Rectal smooth muscle tissue (tissue), 1 donor: ENCODE measurements around the gene LDLRAD4.
"Not testable (repeated sequence)": the region's sequence is repeated elsewhere in the genome, so short reads cannot be mapped to it uniquely, and the experiment has no call there.

ENCODE experiments used
- H3K27ac ChIP-seq: one replicate; pipeline ENCODE4 v1.7.0; 2013; ENCODE audit warnings: low read depth, low read length, inconsistent platforms
- H3K27me3 ChIP-seq: one replicate; pipeline ENCODE4 v1.7.0; 2013; ENCODE audit warnings: low read length; ENCODE audit not compliant: control insufficient read depth, insufficient read depth
- H3K36me3 ChIP-seq: one replicate; pipeline ENCODE4 v1.7.0; 2013; ENCODE audit warnings: low read length; ENCODE audit not compliant: control insufficient read depth, insufficient read depth
- H3K4me1 ChIP-seq: one replicate; pipeline ENCODE4 v1.7.0; 2013; ENCODE audit warnings: low read length; ENCODE audit not compliant: control insufficient read depth, insufficient read depth
- H3K4me3 ChIP-seq: one replicate; pipeline ENCODE4 v1.7.0; 2013; ENCODE audit warnings: low read length
- H3K9ac ChIP-seq: one replicate; pipeline ENCODE4 v1.7.0; 2013; ENCODE audit warnings: low read length

The LDLRAD4 gene

GRCh38 chr18:13338318-13338717, 119.8 kb downstream of the LDLRAD4 start:
- H3K4me3 ChIP-seq, result no peak overlapping the region
- no peaks in the 10 kb centered on the region for H3K36me3 ChIP-seq
- no peaks in the 10 kb centered on the region for H3K27me3 ChIP-seq
- H3K9ac ChIP-seq, result no peak overlapping the region
- H3K27ac ChIP-seq, result no peak overlapping the region
- H3K4me1 ChIP-seq, result no peaks in the 10 kb centered on the region

DNA sequence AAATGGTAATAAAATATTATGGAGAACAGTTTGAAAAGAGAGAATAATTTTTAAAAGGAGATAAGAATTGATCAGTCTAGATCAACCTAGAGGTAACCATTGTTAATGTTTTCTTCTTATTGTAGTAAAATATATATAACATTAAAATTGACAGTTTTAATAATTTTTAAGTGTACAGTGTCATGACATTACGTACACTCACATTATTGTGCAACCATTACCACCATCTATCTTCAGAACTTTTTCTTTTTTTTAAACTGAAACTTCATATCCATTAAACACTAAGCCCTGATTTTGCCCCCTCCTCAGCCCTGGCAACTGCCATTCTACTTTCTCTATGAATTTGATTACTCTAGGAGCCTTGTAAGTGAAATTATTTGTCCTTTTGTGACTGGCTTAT, 121.1 kb downstream of the LDLRAD4 start:
- no peak overlapping the region for H3K9ac ChIP-seq
- no peak overlapping the region for H3K4me3 ChIP-seq
- H3K27ac ChIP-seq, result no peak overlapping the region
- no peaks in the 10 kb centered on the region for H3K4me1 ChIP-seq
- no peaks in the 10 kb centered on the region for H3K36me3 ChIP-seq
- no peaks in the 10 kb centered on the region for H3K27me3 ChIP-seq

GRCh38 chr18:13346449-13346848, 127.9 kb downstream of the LDLRAD4 start:
- H3K4me1 ChIP-seq, H3K27me3 ChIP-seq, H3K27ac ChIP-seq, H3K4me3 ChIP-seq, H3K36me3 ChIP-seq, H3K9ac ChIP-seq: not testable (repeated sequence)

DNA sequence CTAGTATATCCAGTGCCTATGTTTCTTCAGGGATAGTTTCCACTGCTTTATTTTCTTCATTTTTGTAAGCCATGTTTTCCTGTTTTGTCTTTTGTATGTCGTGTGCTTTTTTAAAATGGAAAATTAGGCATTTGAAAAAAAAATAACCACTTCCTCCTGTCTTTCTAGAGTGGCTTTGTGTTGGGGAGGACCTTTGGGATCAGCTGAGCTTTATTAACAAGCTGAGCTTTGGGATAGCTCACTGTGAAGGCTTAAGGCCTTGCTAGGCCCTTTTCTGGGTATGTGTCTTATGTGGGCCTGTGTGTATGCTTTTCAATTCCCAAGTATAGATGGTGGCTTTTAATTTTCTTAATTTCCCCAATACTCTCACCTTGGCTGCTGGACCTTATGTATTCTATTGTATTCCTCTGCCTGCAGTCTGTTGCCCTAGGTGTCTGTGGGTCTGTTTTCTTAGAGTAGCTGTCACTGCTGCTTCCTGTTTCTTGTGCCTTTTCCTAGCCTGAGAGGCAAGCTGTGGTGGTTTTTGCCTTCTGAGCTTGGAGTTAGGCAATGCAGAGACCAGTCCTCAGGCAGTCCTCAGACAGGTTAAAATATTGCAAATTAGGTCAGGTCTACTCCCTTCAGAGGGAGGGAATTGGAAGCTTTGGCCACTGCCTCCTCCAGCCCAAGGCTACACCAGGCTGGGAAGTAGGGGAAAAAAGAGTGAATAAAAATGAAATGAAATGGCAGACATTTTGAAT, 134.7 kb downstream of the LDLRAD4 start:
- H3K4me1 ChIP-seq, result no peaks in the 10 kb centered on the region
- no peaks in the 10 kb centered on the region for H3K36me3 ChIP-seq
- no peak overlapping the region for H3K27ac ChIP-seq
- no peak overlapping the region for H3K4me3 ChIP-seq
- no peaks in the 10 kb centered on the region for H3K27me3 ChIP-seq
- no peak overlapping the region for H3K9ac ChIP-seq

GRCh38 chr18:13354402-13354801, 135.8 kb downstream of the LDLRAD4 start:
- Histone ChIP-seq H3K36me3 (no peaks in the 10 kb centered on the region), H3K4me1 (no peaks in the 10 kb centered on the region), H3K27ac (no peak overlapping the region), H3K9ac (no peak overlapping the region), H3K27me3 (no peaks in the 10 kb centered on the region), H3K4me3 (no peak overlapping the region)

GRCh38 chr18:13356032-13356431, 137.5 kb downstream of the LDLRAD4 start:
- no peaks in the 10 kb centered on the region for H3K36me3 ChIP-seq
- H3K27ac ChIP-seq, result no peak overlapping the region

DNA sequence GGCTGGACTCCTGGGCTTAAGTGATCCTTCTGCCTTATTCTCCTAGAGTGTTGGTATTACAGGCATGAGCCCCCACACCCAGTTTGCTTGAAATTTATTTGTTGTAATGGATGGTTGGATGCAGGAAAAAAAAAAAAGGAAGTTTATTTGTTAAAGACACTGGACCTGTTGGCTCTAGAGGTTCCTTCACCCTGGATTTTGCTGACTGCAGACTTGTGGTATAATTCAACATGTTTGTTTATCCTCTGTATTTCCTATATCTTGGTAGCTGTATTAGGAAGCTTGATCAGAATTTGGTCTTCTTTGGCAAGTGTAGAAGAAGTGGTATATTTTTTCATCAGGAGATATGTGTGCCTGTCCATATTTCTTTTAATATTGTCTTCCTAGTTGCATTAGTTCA, 138.7 kb downstream of the LDLRAD4 start:
- no peaks in the 10 kb centered on the region for H3K36me3 ChIP-seq
- no peak overlapping the region for H3K27ac ChIP-seq
- no peaks in the 10 kb centered on the region for H3K4me1 ChIP-seq
- no peaks in the 10 kb centered on the region for H3K27me3 ChIP-seq
- no peak overlapping the region for H3K9ac ChIP-seq
- H3K4me3 ChIP-seq, result no peak overlapping the region

More at GRCh38 chr18:13356032-13356431, 137.5 kb downstream of the LDLRAD4 start:
- Histone ChIP-seq H3K4me3 (no peak overlapping the region), H3K4me1 (no peaks in the 10 kb centered on the region), H3K27me3 (no peaks in the 10 kb centered on the region), H3K9ac (no peak overlapping the region)

DNA sequence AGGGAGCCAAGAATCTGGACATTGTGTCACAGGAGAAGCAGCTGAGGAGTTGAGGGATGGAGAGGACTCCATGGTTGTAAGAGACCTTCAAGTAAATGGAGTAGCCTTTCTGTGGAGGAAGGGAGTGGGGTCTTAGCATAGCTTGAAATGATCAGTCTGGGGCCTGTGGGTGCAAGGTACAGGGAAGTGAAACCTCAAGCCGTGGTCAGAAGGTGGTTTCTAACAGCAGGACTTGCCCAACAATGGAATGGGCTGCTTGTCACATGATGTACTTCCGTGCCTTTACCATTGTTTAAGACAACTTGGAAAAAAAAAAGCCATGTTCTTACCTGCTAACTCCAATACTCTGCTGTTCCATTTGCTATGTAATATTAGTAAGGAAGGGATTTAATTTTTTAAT, 140.7 kb downstream of the LDLRAD4 start:
- H3K4me3 ChIP-seq, result no peak overlapping the region

DNA sequence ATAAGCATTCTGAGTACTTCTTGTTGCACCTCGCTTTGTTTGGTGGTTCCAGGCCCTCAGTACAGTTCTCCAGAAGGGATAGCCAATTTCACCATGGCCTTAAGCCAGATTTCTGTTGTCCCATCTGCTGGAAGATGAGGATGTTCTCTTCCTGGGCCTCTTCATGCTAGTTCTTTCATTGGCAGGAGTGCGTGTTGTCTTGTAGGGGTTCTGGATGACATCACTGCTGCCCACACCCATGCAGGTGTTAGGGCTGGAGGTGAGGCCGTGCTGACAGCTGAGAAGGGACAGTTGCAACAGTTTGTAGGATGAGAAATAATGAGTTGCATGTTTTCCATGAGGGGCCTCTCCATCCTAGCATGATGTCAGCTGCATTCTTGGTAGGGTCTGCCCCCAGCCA, 142.9 kb downstream of the LDLRAD4 start:
- Histone ChIP-seq H3K4me3 (no peak overlapping the region), H3K4me1 (peaks cover 3% of the 10 kb centered on the region), H3K9ac (no peak overlapping the region), H3K27ac (no peak overlapping the region), H3K36me3 (no peaks in the 10 kb centered on the region), H3K27me3 (no peaks in the 10 kb centered on the region)

More for the DNA sequence above, 140.7 kb downstream of the LDLRAD4 start:
- Histone ChIP-seq H3K4me1 (no peaks in the 10 kb centered on the region), H3K27ac (no peak overlapping the region), H3K27me3 (no peaks in the 10 kb centered on the region), H3K9ac (no peak overlapping the region), H3K36me3 (no peaks in the 10 kb centered on the region)

DNA sequence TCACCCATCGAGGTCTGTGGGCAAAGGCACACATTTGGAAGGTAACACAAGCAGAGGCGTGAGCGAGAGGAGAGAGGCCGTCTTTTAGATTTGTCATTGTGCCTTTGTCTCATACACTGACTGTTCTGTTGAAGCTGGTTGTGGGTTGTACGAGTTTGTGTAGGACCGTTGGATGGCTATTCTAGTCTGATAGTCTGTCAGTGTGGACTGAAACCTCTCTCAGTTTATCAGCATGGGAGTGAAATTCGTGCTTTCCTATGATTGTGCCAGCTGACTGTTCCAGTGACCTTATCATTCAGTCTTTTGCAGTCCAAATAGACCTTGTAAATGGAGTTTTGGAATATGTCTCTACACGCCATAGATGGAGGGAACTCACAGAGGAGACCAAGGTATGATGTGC, 143.5 kb downstream of the LDLRAD4 start:
- no peak overlapping the region for H3K9ac ChIP-seq

DNA sequence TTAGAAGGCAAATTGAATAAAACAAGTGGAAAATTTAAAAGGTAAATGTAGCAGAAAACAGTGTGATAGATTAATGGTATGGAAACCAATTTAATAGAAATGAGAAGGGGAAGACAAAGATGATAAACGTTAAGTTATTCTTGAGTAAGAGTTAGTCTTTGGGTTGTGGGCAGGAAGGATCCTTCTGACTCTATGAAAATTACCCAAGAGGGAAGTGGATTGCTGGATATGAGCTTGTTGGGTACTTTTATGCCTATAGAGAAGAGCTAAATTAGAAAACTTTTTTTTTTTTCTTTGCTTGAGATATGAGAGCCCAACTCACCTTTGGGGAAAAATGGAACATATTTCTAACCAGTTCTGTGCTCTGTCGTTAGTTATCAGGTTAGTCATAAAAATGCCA, 144.0 kb downstream of the LDLRAD4 start:
- no peak overlapping the region for H3K9ac ChIP-seq
- H3K4me1 ChIP-seq, result peaks cover 3% of the 10 kb centered on the region
- no peak overlapping the region for H3K27ac ChIP-seq
- H3K27me3 ChIP-seq, result no peaks in the 10 kb centered on the region
- no peaks in the 10 kb centered on the region for H3K36me3 ChIP-seq
- H3K4me3 ChIP-seq, result no peak overlapping the region

More for the DNA sequence above, 143.5 kb downstream of the LDLRAD4 start:
- Histone ChIP-seq H3K36me3 (no peaks in the 10 kb centered on the region), H3K4me1 (peaks cover 3% of the 10 kb centered on the region), H3K4me3 (no peak overlapping the region), H3K27ac (no peak overlapping the region), H3K27me3 (no peaks in the 10 kb centered on the region)

- no peak overlapping the region for H3K27ac ChIP-seq
- no peaks in the 10 kb centered on the region for H3K36me3 ChIP-seq
- peaks cover 3% of the 10 kb centered on the region for H3K4me1 ChIP-seq
- no peak overlapping the region for H3K9ac ChIP-seq
- no peaks in the 10 kb centered on the region for H3K27me3 ChIP-seq
- H3K4me3 ChIP-seq, result no peak overlapping the region
Observed at GRCh38 chr18:13363359-13363758, 144.8 kb downstream of the LDLRAD4 start.

- H3K27me3 ChIP-seq, result no peaks in the 10 kb centered on the region
- no peak overlapping the region for H3K4me3 ChIP-seq
- peaks cover 5% of the 10 kb centered on the region for H3K4me1 ChIP-seq
- H3K27ac ChIP-seq, result no peak overlapping the region
- H3K36me3 ChIP-seq, result no peaks in the 10 kb centered on the region
- no peak overlapping the region for H3K9ac ChIP-seq
Observed at GRCh38 chr18:13364721-13365205, 146.2 kb downstream of the LDLRAD4 start.
